Stimulated activated memory B cell treated with anti-CD40 and anti-IgM and Interleukin-4, amounts not matched to agents 10 μg/mL and 1 μg/mL and 100 μg/mL, for 72 hours (primary cell): ENCODE results near the gene MCOLN2.
"Not testable (repeated sequence)": the region's sequence is repeated elsewhere in the genome, so short reads cannot be mapped to it uniquely, and the experiment has no call there.

Source experiments
- ATAC-seq: fragments of 150-1000 bp; cut with Tn5 transposase; 2 replicates; pipeline ENCODE4 v1.10.0; 2021
- H3K27ac Mint-ChIP-seq: one replicate; pipeline ENCODE4 v1.8.0; 2022; ENCODE audit warnings: mild to moderate bottlenecking, mixed read lengths
- H3K27me3 Mint-ChIP-seq: one replicate; pipeline ENCODE4 v1.8.0; 2022; ENCODE audit warnings: mixed read lengths
- H3K36me3 Mint-ChIP-seq: one replicate; pipeline ENCODE4 v1.8.0; 2022; ENCODE audit warnings: mixed read lengths
- H3K4me1 Mint-ChIP-seq: one replicate; pipeline ENCODE4 v1.8.0; 2022; ENCODE audit warnings: mixed read lengths
- H3K4me3 Mint-ChIP-seq: one replicate; pipeline ENCODE4 v1.8.0; 2022; ENCODE audit warnings: mild to moderate bottlenecking, moderate library complexity, mixed read lengths
- H3K9me3 Mint-ChIP-seq: one replicate; pipeline ENCODE4 v1.8.0; 2022; ENCODE audit warnings: mixed read lengths

The MCOLN2 gene

DNA sequence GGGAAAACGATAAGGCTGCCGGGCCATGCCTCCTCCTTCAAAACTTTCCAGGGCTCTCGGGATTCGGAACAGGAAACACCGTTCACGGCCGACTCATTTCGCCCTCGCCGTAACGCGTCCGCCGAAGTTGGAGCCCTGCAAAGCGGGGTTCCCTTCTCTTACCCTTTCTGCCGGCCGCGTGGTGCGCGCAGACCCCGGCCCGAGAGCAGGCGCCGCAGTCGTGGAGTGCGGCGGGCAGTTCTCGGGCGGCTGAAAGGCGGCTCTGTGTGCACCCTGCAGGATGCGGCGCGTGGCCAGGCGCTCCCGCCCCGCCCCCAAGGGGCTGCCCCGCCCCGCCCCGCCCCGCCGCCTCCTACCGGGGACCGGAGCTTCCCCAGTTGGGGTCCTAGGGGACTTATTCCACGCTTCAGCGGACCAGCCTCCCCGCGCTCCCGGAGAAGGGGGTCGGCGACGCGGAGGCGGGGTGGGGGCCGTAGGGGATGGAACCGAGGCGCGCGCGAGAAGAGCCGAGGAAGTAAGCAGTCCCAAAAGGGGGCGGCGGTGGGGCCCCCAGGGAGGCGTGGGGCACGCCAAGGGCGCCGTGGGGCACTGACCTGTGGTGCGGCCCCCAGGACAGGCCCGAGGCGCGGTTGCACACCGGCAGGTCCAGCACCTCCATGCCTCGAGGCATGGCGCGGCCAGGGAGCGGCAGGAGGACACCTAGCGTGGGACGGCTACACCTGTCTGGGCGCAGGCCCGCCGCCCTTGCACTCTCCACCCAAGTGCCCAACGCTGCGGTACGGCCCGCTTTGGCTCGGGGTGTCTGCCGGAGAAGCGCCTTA is at the start of gene MCOLN2:
TSS of gene MCOLN2 (minus strand) at position 268 of the 821 bp plus-strand sequence. CDS start at position 27, 241 bp downstream.
- no peaks in the 10 kb centered on the region for H3K27me3 Mint-ChIP-seq
- H3K4me3 Mint-ChIP-seq: peak within 1 kb of the TSS; percentile 97
- H3K4me1 Mint-ChIP-seq: peaks cover 56% of the 10 kb centered on the region

GRCh38 chr1:85042413-85042812 is 45.5 kb upstream of the MCOLN2 start:
- ATAC-seq: no peak
- no peak overlapping the region for H3K27ac Mint-ChIP-seq
- H3K9me3 Mint-ChIP-seq: no peaks in the 10 kb centered on the region
- H3K4me1 Mint-ChIP-seq: no peaks in the 10 kb centered on the region
- H3K27me3 Mint-ChIP-seq: peaks cover 27% of the 10 kb centered on the region
- no peaks in the 10 kb centered on the region for H3K36me3 Mint-ChIP-seq
- no peak overlapping the region for H3K4me3 Mint-ChIP-seq

More for the DNA sequence above, at the start of gene MCOLN2:
- peak; percentile 84 for ATAC-seq
- Mint-ChIP-seq H3K9me3 (no peaks in the 10 kb centered on the region), H3K27ac (peak within 1 kb of the TSS; percentile 95), H3K36me3 (peaks cover 23% of the 10 kb centered on the region)

DNA sequence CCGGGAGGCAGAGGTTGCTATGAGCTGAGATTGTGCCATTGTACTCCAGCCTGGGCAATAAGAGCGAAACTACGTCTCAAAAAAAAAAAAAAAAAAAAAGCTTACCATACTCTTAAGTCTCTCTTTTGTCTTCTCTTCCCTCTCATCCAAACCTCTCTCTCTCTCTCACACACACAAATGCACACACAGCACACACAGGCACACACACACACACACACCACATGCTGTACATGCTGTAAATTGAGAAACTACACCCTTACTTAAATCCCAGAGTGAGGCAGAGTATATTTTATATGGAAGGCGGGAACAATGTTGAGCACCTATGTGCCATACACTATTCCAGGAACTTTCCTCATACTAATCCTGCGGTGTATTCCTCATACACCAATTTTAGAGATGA is 44.9 kb upstream of the MCOLN2 start:
- no peaks in the 10 kb centered on the region for H3K9me3 Mint-ChIP-seq

GRCh38 chr1:85033221-85033620 is 36.3 kb upstream of the MCOLN2 start:
- no peaks in the 10 kb centered on the region for H3K36me3 Mint-ChIP-seq

More for the DNA sequence above, 44.9 kb upstream of the MCOLN2 start:
- Mint-ChIP-seq H3K36me3 (no peaks in the 10 kb centered on the region), H3K4me3 (no peak overlapping the region), H3K4me1 (no peaks in the 10 kb centered on the region), H3K27me3 (peaks cover 25% of the 10 kb centered on the region), H3K27ac (no peak overlapping the region)
- no peak for ATAC-seq

GRCh38 chr1:85030536-85030935 is 33.6 kb upstream of the MCOLN2 start:
- no peak for ATAC-seq
- H3K9me3 Mint-ChIP-seq: no peaks in the 10 kb centered on the region
- peaks cover 7% of the 10 kb centered on the region for H3K4me1 Mint-ChIP-seq
- no peaks in the 10 kb centered on the region for H3K27me3 Mint-ChIP-seq
- no peak overlapping the region for H3K4me3 Mint-ChIP-seq
- H3K27ac Mint-ChIP-seq: no peak overlapping the region
- no peaks in the 10 kb centered on the region for H3K36me3 Mint-ChIP-seq

More at GRCh38 chr1:85033221-85033620, 36.3 kb upstream of the MCOLN2 start:
- H3K27me3 Mint-ChIP-seq: peaks cover 11% of the 10 kb centered on the region
- no peak for ATAC-seq
- no peaks in the 10 kb centered on the region for H3K9me3 Mint-ChIP-seq
- H3K27ac Mint-ChIP-seq: no peak overlapping the region
- H3K4me3 Mint-ChIP-seq: no peak overlapping the region
- H3K4me1 Mint-ChIP-seq: no peaks in the 10 kb centered on the region

DNA sequence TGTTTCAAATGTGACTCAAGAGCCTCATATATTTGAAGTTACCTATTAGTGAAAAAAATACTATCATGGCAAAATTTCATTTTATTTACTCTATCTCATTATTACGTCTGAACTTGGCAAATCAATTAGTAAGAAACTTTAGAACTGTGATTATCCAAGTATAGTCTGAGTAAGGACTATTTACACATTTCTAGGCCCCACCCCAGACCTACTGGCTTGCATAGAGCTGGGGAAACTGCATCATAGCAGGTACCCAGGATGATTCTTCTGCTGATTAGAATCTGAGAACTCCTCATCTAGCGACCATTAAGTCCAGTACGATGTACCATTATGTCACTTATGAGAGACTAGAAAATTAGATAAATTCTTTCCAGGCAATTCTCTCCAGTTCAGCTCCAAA is 31.2 kb upstream of the MCOLN2 start:
- Mint-ChIP-seq H3K27ac (no peak overlapping the region), H3K4me3 (no peak overlapping the region), H3K9me3 (no peaks in the 10 kb centered on the region), H3K36me3 (no peaks in the 10 kb centered on the region), H3K4me1 (peaks cover 7% of the 10 kb centered on the region), H3K27me3 (no peaks in the 10 kb centered on the region)
- ATAC-seq: no peak

DNA sequence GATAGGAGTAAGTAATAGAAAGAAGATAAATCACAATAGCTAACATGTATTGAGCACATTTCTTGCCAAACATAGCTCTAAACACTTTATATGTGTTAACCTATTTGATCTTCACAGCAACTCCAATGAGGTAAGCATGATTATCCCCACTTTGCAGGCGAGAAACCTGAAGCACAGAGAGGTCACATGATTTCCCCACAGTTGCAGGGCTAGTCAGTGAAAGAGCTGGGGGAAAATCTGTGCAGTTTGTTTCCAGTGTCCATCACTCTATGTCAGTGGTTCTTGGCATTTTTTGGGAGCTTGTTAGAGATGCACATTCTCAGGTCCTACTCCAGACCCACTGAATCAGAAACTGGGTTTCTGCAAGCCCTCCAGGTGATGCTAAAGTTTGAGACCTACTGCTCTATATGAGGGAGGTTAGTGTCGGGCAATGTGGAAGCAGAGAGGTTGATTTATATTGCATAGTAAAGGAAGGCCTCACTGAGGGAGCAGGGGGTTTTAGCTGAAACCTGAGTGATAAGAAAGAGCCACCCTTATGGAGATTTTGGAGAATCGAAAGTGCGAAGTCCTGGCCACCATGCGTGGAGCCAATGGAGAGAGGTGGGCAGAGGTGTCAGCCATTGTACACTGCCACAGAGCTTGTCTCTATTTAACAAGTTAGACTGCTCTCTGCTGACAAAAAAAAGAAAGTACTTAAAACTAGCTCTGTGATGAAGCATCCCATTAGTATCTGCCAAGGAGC is 30.5 kb upstream of the MCOLN2 start:
- no peaks in the 10 kb centered on the region for H3K36me3 Mint-ChIP-seq
- peak overlapping the region; percentile 51 for H3K4me3 Mint-ChIP-seq
- peak; percentile 91 for ATAC-seq
- H3K27me3 Mint-ChIP-seq: no peaks in the 10 kb centered on the region
- peak overlapping the region; percentile 47 for H3K27ac Mint-ChIP-seq
- peaks cover 7% of the 10 kb centered on the region for H3K4me1 Mint-ChIP-seq
- H3K9me3 Mint-ChIP-seq: no peaks in the 10 kb centered on the region

DNA sequence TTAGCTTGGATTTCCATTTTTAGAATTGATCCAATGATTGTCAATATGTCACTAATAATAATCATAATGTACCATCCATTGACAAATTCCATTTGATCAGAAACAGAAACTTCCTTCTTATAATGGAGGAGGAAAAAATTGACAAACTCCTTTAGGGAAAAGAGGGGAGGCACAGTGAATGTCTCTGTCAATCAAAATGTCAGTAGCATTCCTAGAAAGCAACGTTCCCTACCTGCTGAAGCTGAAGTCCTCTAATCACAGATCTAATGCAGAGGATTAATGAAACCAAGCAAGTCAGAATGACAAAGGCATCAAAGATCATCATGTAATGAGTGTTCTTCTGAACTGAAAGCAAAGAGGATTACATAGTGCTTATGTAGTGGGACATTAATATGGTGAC is 29.0 kb upstream of the MCOLN2 start:
- Mint-ChIP-seq H3K9me3 (no peaks in the 10 kb centered on the region), H3K36me3 (no peaks in the 10 kb centered on the region), H3K4me3 (no peak overlapping the region), H3K4me1 (peaks cover 7% of the 10 kb centered on the region), H3K27ac (no peak overlapping the region), H3K27me3 (no peaks in the 10 kb centered on the region)
- no peak for ATAC-seq

- Mint-ChIP-seq H3K4me3 (no peak overlapping the region), H3K9me3 (no peaks in the 10 kb centered on the region), H3K36me3 (no peaks in the 10 kb centered on the region), H3K27ac (no peak overlapping the region), H3K27me3 (no peaks in the 10 kb centered on the region), H3K4me1 (peaks cover 7% of the 10 kb centered on the region)
- no peak for ATAC-seq
Measured at GRCh38 chr1:85024736-85025135, 27.8 kb upstream of the MCOLN2 start.

GRCh38 chr1:85022700-85023099 is 25.8 kb upstream of the MCOLN2 start:
- no peak overlapping the region for H3K27ac Mint-ChIP-seq
- no peaks in the 10 kb centered on the region for H3K36me3 Mint-ChIP-seq
- H3K27me3 Mint-ChIP-seq: no peaks in the 10 kb centered on the region
- no peak for ATAC-seq
- peaks cover 6% of the 10 kb centered on the region for H3K4me1 Mint-ChIP-seq
- H3K4me3 Mint-ChIP-seq: no peak overlapping the region
- no peaks in the 10 kb centered on the region for H3K9me3 Mint-ChIP-seq

GRCh38 chr1:85019994-85020393 is 23.1 kb upstream of the MCOLN2 start:
- no peaks in the 10 kb centered on the region for H3K27me3 Mint-ChIP-seq
- peaks cover 6% of the 10 kb centered on the region for H3K36me3 Mint-ChIP-seq
- no peak overlapping the region for H3K4me3 Mint-ChIP-seq
- H3K27ac Mint-ChIP-seq: no peak overlapping the region
- no peaks in the 10 kb centered on the region for H3K4me1 Mint-ChIP-seq
- no peak for ATAC-seq
- no peaks in the 10 kb centered on the region for H3K9me3 Mint-ChIP-seq

DNA sequence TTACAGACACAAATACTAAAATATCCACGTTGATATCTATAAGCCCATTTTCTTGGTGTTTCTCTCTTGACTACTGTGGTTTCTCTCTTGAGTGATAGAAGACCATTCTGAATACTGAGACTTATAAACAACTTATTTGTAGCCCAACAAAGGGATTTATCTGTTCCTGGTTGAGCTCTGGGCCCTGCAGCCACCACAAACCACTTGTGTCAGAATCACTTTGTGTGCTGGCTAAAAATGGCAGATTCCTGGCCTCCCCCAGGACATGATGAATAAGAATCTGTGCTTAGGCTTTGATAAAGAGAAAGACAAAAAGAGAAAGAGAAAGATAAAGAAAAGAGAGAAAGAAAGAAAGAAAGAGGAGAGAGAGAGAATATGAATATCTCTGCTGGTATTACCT is 18.9 kb upstream of the MCOLN2 start:
- Mint-ChIP-seq H3K36me3 (peaks cover 6% of the 10 kb centered on the region), H3K4me3 (no peak overlapping the region), H3K9me3 (no peaks in the 10 kb centered on the region), H3K27ac (peak overlapping the region; percentile 25), H3K27me3 (no peaks in the 10 kb centered on the region), H3K4me1 (no peaks in the 10 kb centered on the region)
- ATAC-seq: no peak

DNA sequence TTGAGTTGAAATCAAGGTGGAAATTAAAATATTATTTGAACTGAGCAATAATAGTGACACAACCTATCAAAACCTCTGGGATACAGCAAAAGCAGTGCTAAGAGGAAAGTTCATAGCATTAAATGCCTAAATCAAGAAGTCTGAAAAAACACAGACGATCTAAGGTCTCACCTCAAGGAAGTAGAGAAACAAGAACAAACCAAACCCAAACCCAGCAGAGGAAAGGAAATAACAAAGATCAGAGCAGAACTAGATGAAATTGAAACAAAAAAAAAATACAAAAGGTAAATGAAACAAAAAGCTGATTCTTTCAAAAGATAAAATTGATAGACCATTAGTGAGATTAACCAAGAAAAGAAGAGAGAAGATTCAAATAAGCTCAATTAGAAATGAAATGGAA is 8.7 kb upstream of the MCOLN2 start:
- not testable (repeated sequence) for H3K27me3 Mint-ChIP-seq, H3K9me3 Mint-ChIP-seq, H3K4me3 Mint-ChIP-seq, H3K27ac Mint-ChIP-seq, ATAC-seq
- Mint-ChIP-seq H3K4me1 (peaks cover 23% of the 10 kb centered on the region), H3K36me3 (peaks cover 28% of the 10 kb centered on the region)

DNA sequence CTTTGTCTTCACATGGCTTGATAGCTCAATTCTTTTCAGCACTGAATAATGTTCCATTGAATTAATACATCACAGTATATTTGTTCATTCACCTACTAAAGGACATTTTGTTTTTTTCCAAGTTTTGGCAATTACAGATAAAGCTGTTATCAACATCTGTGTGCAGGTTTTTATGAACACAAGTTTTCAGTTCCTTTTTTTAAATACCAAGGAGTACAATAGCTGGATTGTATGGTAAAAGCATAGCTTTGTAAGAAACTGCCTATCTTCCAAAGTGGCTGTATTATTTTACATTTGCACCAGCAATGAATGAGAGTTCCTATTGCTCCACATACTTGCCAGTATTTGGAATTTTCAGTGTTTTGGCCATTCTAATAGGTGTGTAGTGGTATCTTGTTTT is 4.8 kb upstream of the MCOLN2 start:
- Mint-ChIP-seq H3K27ac (peak overlapping the region; percentile 23), H3K27me3 (no peaks in the 10 kb centered on the region), H3K4me1 (peaks cover 42% of the 10 kb centered on the region), H3K36me3 (peaks cover 28% of the 10 kb centered on the region), H3K4me3 (no peak overlapping the region), H3K9me3 (peaks cover 2% of the 10 kb centered on the region)
- no peak for ATAC-seq

DNA sequence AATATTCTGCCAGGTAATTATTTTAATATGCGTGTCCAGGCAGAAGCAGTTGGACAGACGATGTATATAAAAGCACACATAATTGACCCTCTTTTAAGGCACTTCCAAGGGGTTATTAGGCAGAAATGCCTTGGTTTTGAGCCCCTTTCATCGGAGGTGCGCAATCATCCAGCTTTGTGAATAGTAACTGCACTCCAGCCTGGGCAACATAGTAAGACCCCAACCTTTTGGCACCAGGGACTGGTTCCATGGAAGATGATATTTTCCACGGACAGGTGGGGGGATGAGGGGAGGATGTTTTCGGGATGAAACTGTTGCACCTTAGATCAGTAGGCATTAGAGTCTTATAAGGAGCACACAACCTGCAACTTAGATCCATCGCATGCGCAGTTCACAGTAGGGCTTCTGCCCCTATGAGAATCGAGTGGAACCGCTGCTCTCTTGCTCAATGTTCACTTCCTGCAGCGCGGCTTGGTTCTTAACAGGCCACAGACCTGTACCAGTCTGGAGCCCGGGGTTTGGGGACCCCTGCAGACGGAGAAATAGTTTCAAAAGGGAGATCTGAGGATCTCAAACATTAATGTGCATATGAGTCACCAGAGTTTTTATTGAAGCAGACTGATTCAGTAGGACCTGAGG is 1.8 kb upstream of the MCOLN2 start:
- H3K36me3 Mint-ChIP-seq: peaks cover 20% of the 10 kb centered on the region
- peak overlapping the region; percentile 95 for H3K27ac Mint-ChIP-seq
- H3K9me3 Mint-ChIP-seq: no peaks in the 10 kb centered on the region
- H3K4me3 Mint-ChIP-seq: peak overlapping the region; percentile 97
- peak; percentile 44 for ATAC-seq
- peaks cover 43% of the 10 kb centered on the region for H3K4me1 Mint-ChIP-seq
- H3K27me3 Mint-ChIP-seq: no peaks in the 10 kb centered on the region
